ENCODE results near the gene SECISBP2L. TPM values are rescaled to one million over a fixed set of nuclear protein-coding genes. Genes with fewer than 3 reads are reported as not detected.

Gene SECISBP2L
- total RNA-seq, 1 donor from 2014 or later = 42.3 TPM

DNA sequence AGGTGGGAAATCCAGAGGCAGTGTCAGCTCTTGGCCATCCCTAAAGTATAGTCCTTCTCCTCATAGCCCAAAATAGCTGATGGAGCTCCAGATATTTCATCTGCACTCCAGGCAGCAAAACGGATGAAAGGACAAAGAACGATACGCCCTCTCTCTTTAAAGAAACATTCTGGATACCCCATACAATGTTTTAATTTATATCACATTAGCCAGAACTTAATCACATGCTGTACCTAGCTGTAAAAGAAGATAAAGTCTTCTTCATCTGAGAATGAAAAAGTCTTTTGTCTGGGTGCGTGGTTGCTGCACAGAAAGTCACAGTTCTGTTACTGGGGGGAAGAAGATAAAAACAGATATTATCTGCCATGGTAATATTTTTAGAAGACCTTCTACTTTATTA is 78.2 kb downstream of the SECISBP2L start:
- intact Hi-C loops (cut with micrococcal nuclease) = loop anchor here (10.0 kb wide), 3 partner anchors 633 to 1387 kb away; partner anchors contain the start of genes DTWD1, DUT, FAM227B and GABPB1

DNA sequence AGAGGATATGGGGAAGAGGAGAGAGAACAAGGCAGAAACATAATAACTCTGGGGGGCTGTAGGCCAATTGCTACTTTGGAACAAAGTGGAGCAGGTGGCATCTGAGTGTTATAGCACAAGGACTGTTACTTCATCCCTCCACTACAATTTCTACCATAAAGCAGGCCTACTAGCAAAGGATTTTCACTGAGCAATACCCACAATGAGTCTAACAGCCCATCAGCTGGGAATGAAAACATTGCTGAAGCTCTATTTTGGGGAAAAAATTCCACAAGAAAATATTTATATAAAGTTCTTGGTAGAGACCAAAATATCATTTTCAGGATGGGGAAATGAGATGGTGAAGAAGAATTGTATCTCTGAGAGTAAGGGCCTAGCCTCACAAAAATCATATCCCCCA is 78.9 kb downstream of the SECISBP2L start:
- intact Hi-C loops (cut with micrococcal nuclease) = loop anchor here (1.0 to 10.0 kb wide), 5 partner anchors 8 to 1387 kb away; partner anchors contain the start of genes DTWD1, DUT, FAM227B and GABPB1

DNA sequence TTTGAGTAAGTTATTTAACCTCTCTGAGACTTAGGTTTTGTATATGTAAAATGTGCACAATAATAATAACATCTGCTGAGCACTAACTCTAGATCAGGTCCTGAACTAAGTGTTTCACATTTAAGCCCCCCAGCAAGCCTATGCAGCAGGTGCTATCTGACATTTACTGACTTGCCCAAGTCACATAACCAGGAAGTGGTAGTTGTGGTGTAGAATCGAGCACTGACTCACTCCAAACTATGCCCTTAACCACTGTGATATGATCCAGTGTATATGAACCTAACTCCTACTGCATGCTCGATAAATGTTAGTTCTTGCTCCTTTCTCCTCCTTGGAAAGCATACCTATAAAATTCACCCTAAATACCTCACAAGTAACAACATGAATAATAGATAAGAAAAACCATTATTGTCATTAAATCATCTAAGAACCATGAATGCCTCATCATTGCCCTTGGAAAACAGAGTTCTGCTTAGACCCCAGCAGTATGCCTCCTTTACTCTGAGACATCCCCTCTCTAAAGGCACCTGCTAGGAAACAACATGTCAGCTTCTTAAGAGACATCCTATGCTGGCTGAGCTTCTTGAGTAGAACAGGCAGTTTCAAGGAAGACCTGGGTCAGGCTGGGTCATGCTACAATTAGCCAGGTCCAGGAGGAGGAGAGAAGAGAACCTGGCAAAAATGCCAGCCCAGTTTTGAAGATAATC is 79.5 kb downstream of the SECISBP2L start:
- intact Hi-C loops (cut with micrococcal nuclease) = loop anchor here (1.0 to 10.0 kb wide), 8 partner anchors 9 to 1388 kb away; partner anchors contain the start of genes CEP152, DTWD1, DUT and EID1

DNA sequence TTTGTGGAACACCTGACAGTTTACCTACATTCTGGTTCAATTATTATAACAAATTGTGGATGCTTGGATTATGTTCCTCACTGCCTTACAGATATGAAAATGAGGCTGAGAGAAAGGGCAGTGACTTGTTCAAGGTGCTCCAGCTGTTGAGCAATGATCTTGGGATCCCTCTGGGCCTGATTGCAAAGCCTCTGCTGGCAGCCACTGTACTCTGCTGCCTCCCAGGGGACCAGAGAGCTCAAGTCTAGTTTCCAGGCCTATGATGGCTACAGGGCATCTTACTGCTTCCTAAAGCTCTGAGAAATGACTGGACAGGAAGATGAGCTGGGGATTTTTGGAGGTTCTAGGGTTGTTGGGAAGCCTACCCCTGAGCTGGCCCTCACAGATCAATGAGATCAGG is 80.3 kb downstream of the SECISBP2L start:
- intact Hi-C loops (cut with micrococcal nuclease) = loop anchor here (1.0 to 10.0 kb wide), 6 partner anchors 88 to 1389 kb away; partner anchors contain the start of genes CEP152, DTWD1, DUT and EID1

DNA sequence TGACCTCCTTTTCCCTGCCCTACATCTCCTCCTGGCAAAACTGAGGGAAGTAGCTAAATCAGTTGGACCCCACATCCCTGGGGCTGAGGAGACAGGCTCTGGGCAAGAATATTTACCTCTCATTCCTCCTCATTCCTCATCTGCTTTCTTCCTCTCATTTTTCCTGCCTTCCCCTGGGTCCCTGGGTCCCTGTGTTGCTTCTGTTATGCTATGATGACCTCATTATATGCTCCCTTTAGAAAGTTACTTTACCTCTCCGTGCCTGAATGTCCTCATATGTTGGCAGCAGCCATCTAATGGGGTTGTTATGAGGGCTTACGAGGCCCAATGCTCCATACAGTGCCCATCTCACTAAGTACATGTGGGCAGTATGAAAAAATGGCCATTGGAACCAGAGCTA is 81.3 kb downstream of the SECISBP2L start:
- intact Hi-C loops (cut with micrococcal nuclease) = loop anchor here (10.0 kb wide), 3 partner anchors 630 to 1390 kb away; partner anchors contain the start of genes DTWD1, DUT, FAM227B and GABPB1

DNA sequence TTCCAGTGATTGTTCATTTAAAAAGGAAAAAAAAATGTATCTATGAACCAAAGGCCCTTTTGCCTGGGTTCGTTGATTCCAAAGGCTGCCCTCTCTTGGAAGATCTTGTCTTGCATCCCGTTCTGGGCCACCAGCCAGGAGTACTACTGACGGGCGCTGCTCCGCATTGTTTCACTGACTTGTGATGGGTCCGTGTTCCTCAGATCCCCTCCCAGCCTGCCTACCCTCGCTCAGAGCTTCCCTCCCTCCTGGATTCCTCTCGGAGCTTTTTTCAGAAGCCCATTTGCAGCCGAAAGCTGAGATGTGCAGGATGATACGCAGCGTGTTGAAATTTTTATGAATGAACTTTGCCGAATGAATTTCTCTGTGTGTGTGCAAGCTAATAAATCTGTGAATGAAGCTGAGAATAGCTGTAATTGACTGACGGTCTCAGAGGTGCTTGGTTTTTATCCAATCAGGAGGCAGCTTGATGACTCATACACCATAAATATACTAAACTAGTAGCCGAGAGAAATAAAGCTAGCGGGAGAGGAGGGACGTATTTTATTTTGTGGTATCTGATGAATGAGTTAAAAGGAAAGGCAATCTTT is 82.6 kb downstream of the SECISBP2L start, which contains the start of gene SHC4:
TSS of gene SHC4 (minus strand) at position 396 of the 590 bp plus-strand sequence. CDS start 904 bp downstream, outside the sequence.
- intact Hi-C loops (cut with micrococcal nuclease) = loop anchor here (10.0 kb wide), 3 partner anchors 629 to 1391 kb away; partner anchors contain the start of genes DTWD1, DUT, FAM227B and GABPB1

DNA sequence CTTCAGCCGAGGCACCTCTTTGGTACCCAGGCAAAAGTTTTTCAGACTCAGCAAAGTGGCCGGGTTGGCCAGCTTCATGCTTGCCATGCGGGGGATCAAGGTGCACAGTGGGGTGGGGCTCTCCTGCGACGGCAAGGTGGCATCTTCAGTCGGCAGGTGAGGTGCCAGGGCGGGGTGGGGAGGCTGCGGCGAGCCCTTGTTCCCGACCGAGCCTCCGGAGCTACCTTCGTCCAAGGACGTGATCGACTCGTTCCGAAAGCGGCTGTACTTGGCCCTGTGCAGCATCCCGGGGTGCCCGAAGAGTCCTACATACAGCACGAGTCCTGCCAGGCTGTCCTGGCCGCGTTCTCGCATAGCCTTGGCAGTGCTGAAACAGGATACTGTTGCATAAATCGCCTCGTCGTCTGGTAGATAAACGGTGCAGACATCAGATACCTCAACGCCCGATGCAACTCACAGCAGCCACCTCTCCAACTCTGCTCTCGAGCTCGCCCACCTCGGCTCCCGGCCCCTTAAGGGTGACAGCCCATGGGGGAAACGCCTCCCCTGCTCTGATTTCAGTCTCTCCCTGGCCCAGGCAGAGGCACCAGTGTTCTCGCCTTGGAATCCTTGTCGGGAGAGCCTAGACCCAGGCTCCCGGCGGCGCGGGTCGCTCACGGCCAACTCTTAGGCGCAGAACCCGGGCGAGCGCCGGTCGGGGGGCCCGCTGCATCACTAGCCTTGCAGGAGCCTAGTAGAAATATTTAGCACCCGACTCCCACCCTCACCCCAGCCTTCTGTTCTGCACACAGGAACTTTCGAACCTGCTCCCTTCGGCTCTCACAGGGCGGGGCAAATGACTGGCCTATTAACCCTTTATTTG is 83.4 kb downstream of the SECISBP2L start:
- intact Hi-C loops (cut with micrococcal nuclease) = loop anchor here (10.0 kb wide), 3 partner anchors 628 to 1392 kb away; partner anchors contain the start of genes DTWD1, DUT, FAM227B and GABPB1

DNA sequence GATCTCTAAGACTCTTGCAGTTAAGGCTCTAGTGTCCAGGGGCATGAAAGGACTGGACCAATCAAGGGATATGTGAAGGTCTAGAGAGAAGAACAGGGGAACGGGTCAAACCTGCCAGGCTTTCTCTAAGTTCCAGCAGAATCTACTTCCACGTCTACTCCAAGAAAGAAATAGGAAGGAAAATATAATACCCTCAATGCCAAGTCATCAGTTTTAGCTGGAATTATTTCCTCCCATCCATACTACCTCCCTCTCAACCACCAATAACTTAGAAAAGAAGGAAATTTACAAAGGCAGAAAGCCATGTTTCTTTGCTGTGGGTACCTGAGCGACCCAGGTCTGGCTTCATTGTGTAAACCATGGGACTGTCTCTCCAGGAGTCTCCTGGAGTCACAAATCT is 90.3 kb downstream of the SECISBP2L start:
- intact Hi-C loops (cut with micrococcal nuclease) = no loop called here

DNA sequence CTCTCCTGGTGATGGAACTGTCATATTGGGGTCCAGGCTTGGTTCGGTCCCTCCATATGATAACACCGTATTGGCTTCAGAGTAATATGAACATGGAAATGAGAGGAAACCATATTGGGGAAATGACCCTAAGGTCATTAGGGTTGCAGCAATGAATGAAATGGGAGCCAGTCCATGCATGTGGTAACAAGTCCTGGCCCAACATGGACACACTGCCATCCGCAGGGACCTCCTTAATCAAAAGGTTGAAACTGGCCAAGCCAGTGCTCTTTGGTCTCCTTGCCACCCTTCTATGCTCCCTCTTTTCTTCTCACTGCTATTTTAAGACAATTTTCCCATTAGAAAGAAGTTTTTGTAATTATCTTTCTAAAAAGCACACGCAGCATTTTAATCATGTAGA is 90.9 kb downstream of the SECISBP2L start:
- intact Hi-C loops (cut with micrococcal nuclease) = no loop called here

DNA sequence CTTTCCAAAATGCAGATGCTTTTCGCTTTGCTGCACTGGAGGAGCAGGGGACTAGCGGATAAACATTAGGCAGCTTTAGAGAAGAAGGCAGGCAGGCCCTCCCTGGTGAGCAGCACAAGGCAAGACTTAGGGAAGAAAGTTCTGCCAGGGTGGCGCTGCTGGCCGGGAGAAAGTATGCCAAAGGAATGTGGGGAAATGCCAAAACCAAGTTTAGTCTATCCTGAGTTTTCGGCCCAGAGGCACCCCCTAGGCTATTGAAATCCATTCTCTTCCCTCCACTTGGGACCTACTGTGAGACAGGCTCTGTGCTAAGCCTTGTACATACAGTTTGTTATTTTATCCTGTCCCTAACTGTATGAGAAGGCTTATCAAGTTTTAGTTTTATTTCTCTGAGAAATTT is 91.7 kb downstream of the SECISBP2L start:
- intact Hi-C loops (cut with micrococcal nuclease) = no loop called here

DNA sequence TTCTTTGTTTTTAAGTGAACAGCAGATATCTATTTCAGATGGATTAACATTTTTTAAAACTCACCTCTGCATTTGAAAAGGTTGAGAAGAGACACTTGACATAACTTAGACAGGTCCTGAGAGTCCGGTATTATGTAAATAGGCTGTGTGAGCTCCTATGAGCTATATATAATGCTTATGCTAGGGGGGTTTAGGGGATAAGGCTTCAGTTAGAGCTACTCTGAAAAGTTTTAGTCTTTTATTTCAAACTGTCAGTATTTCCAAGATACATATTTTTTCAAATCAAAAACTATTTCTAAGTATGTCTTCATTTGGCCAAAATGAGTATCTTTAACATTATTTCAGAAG is 99.4 kb downstream of the SECISBP2L start:
- intact Hi-C loops (cut with micrococcal nuclease) = no loop called here

DNA sequence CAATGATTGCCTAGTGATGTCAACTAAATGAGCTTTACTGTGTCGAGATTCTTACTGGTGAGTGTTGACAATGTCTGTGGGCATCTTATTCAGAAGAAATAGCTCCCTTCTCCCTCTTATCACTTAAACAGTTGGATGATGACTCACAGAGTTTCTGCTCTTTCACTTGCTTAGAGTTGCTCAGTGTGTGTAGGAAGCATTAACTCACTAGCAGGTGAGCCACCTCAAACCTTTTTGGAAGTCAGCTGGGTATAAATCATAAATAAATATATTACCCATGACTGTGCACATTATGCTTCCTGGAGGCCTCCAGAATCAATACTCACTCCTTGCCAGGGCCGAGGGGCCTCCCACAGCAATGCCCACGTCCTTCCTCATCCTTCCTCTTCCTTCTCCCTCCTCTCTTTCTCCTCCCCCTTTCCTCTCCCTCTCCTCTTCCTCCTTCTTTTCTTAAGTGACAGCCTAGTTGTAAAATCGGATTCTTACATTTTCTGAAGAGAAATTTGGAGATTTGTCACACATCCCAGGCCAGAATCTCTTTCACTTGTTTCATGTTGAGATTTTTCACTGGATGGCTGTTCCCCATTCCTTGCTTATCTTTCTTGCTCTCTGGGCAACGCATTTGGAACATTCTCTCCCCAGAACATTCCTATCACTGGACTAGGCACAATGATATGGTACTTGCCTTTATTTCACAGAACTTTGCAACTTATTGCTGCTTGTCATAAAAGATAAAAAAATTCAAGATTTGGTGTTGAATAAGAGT is 100.0 kb downstream of the SECISBP2L start:
- intact Hi-C loops (cut with micrococcal nuclease) = no loop called here

DNA sequence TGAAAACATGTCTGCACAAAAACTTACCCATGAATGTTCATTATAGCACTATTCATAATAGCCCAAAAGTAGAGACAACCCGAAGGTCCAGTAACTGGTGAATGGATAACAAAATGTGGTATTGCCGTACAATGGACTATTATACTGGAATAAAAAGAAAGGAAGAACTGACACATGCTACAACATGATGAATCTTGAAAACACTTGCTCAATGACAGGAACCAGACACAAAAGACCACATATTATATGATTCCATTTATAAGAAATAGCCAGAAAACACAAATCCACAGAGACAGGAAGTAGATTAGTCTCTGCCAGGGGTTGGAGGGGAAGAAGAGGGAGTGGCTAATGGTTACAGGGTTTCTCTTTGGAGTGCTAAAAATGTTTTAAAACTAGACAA is 100.9 kb downstream of the SECISBP2L start:
- intact Hi-C loops (cut with micrococcal nuclease) = no loop called here

DNA sequence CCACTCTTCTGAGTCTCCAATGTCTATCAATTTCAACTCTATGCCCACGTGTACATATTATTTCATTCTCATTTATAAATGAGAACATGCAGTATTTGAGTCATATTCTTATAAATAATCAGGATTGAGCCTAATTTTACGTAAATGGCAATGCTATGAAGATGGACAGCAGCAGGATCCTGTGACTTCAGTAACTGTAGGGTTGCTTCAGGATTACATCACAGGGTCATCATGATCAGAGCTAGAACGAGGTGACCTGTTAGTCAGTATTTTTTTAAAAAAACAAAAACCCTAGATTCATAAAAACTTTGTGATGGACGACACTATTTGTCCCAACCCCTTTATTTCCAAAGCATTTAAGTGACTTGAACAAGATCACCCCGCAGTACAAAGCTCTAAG is 104.3 kb downstream of the SECISBP2L start:
- intact Hi-C loops (cut with micrococcal nuclease) = loop anchor here (2.0 kb wide), 1 partner anchor 17 kb away; no protein-coding TSS in a partner anchor

DNA sequence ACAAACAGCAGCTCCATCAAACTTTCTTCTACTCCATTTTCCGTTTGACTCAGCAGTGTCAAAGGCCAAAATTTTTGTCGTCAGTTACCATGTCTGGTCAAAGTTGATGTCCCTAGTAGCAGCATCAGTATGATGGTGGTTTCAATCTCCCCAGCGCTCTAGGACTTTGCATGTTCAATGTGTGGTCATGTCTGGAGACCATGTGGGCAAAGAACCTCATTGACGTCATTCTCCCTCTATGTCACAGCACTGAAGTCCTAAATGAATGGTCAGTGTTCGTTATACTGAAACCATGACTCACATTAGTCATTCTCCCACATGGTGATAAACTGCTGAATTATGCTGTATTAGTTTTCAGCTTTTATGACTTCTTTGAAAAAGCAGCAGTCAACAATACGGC is 105.7 kb downstream of the SECISBP2L start:
- intact Hi-C loops (cut with micrococcal nuclease) = loop anchor here (2.0 kb wide), 1 partner anchor 16 kb away; no protein-coding TSS in a partner anchor

DNA sequence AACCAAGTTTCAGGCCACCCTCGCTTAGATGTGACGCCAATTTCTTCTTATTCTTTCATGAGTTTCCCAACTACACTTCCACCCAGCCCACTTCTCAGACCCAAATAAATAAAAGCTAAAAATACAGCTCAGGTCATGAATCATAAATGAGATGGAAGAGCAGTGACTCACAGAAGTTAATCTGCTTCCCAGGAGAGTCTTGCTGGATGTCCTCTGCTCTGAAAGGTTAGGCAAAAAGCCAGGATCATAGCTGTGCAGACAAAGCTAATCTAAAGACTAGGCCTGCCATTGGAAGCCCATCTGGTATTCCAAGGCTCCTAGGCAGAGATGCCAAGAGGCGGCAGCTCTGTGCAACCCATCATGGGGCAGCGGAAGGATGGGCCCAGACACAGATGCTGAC is 106.6 kb downstream of the SECISBP2L start:
- intact Hi-C loops (cut with micrococcal nuclease) = loop anchor here (2.0 kb wide), 1 partner anchor 15 kb away; no protein-coding TSS in a partner anchor

Data from T-helper 1 cell treated with Interleukin-12 subunit alpha and Interleukin-12 subunit beta and Interleukin-4 antibody, amounts not matched to agents 30 ng/mL and 1 ng/mL, for 36 hours (primary cell).